RWPE2 (cell line): Measurements from ENCODE around the gene PRIMA1.
A peak's percentile ranks its signal among the peaks of the same experiment; 100 is the strongest.

ENCODE experiments used
- ATAC-seq: fragments of 200-7000 bp; cut with Tn5 transposase; 3 replicates; pipeline ENCODE4 v1.9.1; 2021; ENCODE audit warnings: low read depth
- DNase-seq: peaks from one replicate; pipeline ENCODE4 v3.0.0-alpha.2; 2020; ENCODE audit warnings: low spot score
- H3K27ac ChIP-seq: fragments of 450-650 bp; 2 replicates; pipeline ENCODE4 v1.5.1; 2017; ENCODE audit warnings: mild to moderate bottlenecking; ENCODE audit not compliant: poor library complexity, severe bottlenecking
- H3K27me3 ChIP-seq: fragments of 250-450 bp; sonication (Bioruptor Pico); 2 replicates; pipeline ENCODE4 v1.5.1; 2021; ENCODE audit warnings: mild to moderate bottlenecking, moderate library complexity; ENCODE audit not compliant: insufficient read depth, poor library complexity, severe bottlenecking
- H3K36me3 ChIP-seq: fragments of 250-450 bp; sonication (Bioruptor Pico); 2 replicates; pipeline ENCODE4 v1.5.1; 2020; ENCODE audit warnings: low read depth, mild to moderate bottlenecking, moderate library complexity
- H3K4me1 ChIP-seq: fragments of 250-450 bp; sonication (Bioruptor Pico); 2 replicates; pipeline ENCODE4 v1.5.1; 2021; ENCODE audit warnings: mild to moderate bottlenecking, moderate library complexity; ENCODE audit not compliant: insufficient read depth, poor library complexity, severe bottlenecking
- H3K4me3 ChIP-seq: fragments of 250-450 bp; sonication (Bioruptor Pico); 2 replicates; pipeline ENCODE4 v1.5.1; 2021; ENCODE audit warnings: mild to moderate bottlenecking, moderate library complexity; ENCODE audit not compliant: severe bottlenecking
- H3K9me3 ChIP-seq: fragments of 250-450 bp; sonication (Bioruptor Pico); 2 replicates; pipeline ENCODE4 v1.5.1; 2021; ENCODE audit warnings: mild to moderate bottlenecking, moderate library complexity; ENCODE audit not compliant: severe bottlenecking
- CTCF ChIP-seq: fragments of 450-650 bp; IDR thresholded peaks from one replicate; pipeline ENCODE4 v1.5.1; 2017; ENCODE audit warnings: mild to moderate bottlenecking, moderate library complexity; ENCODE audit not compliant: poor library complexity, severe bottlenecking

Gene PRIMA1

DNA sequence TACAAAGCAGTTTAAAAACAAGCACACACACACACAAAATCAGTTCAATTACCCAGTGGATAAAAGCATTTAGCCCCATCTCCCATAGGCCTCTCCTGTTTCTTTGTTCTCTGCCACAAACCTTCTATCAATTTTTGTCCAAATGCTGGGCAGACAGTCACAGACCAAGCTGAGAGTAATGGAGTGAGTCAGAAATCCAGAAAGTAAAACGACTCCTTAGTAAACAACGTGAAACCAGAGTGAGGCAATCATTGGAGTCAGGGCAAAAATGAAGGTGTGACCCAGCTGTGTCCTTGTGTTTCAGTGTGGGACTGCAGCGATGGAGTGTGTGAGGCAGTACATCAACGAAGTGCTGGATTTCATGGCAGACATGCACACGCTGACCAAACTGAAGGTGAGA lies 102.0 kb downstream of the PRIMA1 start:
- Histone ChIP-seq H3K27me3 (peaks cover 40% of the 10 kb centered on the region), H3K36me3 (no peaks in the 10 kb centered on the region), H3K4me3 (no peak overlapping the region), H3K9me3 (no peaks in the 10 kb centered on the region), H3K27ac (no peak overlapping the region), H3K4me1 (no peaks in the 10 kb centered on the region)
- TF ChIP-seq CTCF = no peak
- DNase-seq = no peak
- ATAC-seq = peak; percentile 74

- Histone ChIP-seq H3K4me3 (no peak overlapping the region), H3K27me3 (peaks cover 36% of the 10 kb centered on the region), H3K27ac (no peak overlapping the region), H3K4me1 (no peaks in the 10 kb centered on the region), H3K9me3 (no peaks in the 10 kb centered on the region), H3K36me3 (no peaks in the 10 kb centered on the region)
- TF ChIP-seq CTCF = no peak
- ATAC-seq (no peak), DNase-seq (no peak)
Observed at GRCh38 chr14:93685121-93685895, 103.0 kb downstream of the PRIMA1 start.

DNA sequence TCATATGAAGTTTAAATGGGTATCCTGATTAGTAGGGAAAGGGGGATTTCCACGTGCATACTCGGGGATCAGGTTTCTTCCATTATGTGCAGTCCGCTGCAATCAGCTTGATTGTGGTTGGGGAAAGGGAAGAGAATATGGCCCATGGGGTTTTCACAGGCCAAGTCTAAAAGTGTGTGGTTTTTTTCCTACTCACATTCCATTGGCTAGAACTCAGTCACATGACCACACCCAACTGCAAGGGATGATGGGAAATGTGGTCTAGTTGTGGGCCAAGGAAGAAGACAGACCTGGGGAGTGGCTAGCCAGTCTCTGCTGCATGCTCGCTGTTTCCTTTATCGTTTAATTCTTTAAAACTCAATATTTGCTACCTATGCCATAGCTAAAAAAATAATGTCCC lies 105.1 kb downstream of the PRIMA1 start:
- TF ChIP-seq CTCF = no peak
- no peaks in the 10 kb centered on the region for H3K36me3 ChIP-seq
- DNase-seq (no peak), ATAC-seq (peak; percentile 34; the same call in 2 of the 3 replicates)
- no peaks in the 10 kb centered on the region for H3K4me1 ChIP-seq
- no peak overlapping the region for H3K27ac ChIP-seq
- H3K27me3 ChIP-seq = peaks cover 23% of the 10 kb centered on the region
- no peaks in the 10 kb centered on the region for H3K9me3 ChIP-seq
- no peak overlapping the region for H3K4me3 ChIP-seq

DNA sequence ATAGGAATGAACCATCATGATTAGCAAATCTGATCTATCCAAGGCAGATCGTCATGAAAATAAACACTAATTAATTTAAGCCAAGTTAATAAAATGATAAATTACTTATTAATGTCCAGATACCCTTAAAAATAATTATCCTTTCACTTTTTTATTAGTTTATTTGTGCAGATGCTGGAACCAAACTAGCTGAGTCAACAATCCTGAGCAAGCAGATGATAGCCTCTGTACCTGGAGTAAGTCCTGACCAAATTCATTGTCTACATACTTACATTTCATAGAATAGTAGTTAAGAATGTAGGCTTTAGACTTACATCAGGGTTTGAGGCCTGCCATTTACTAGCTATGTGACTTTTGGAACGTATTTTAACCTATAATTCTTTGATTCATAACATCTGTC lies 105.8 kb downstream of the PRIMA1 start:
- Histone ChIP-seq H3K4me3 (no peak overlapping the region), H3K9me3 (no peaks in the 10 kb centered on the region), H3K4me1 (no peaks in the 10 kb centered on the region), H3K27ac (no peak overlapping the region), H3K27me3 (peaks cover 15% of the 10 kb centered on the region), H3K36me3 (no peaks in the 10 kb centered on the region)
- DNase-seq = no peak
- TF ChIP-seq CTCF = no peak
- ATAC-seq = no peak

GRCh38 chr14:93676416-93676958 lies 111.8 kb downstream of the PRIMA1 start:
- Histone ChIP-seq H3K4me3 (no peak overlapping the region), H3K27me3 (no peaks in the 10 kb centered on the region), H3K27ac (no peak overlapping the region), H3K9me3 (no peaks in the 10 kb centered on the region), H3K4me1 (no peaks in the 10 kb centered on the region), H3K36me3 (no peaks in the 10 kb centered on the region)
- ATAC-seq (no peak), DNase-seq (no peak)
- no peak for TF ChIP-seq CTCF
